Calu3 (cell line): ENCODE data around the gene PLXNB2. TPM values are rescaled to one million over a fixed set of nuclear protein-coding genes. Genes with fewer than 3 reads are reported as not detected.

Experiments
- BruUV-seq: library from RNA; stranded (reverse); fragments of 400-500 nt; replicated peaks from 2 replicates; lab custom pipeline; 2021; lab: Mats Ljungman, UMichigan
- CTCF ChIA-PET: fragments of 300-600 bp; sonication (Branson Sonifier 250); formaldehyde crosslinking; loops from one replicate; lab custom pipeline; 2022; ENCODE audit warnings: antibody characterized with exemption; lab: Charles Lee
- DNase-seq: peaks from one replicate; pipeline ENCODE4 v3.0.0; 2022
- H3K27ac Mint-ChIP-seq: one replicate; pipeline ENCODE4 v1.8.0; 2022; ENCODE audit warnings: mixed read lengths; ENCODE audit not compliant: unreplicated experiment
- H3K27me3 Mint-ChIP-seq: one replicate; pipeline ENCODE4 v1.8.0; 2022; ENCODE audit warnings: mixed read lengths; ENCODE audit not compliant: unreplicated experiment
- H3K36me3 Mint-ChIP-seq: one replicate; pipeline ENCODE4 v1.8.0; 2022; ENCODE audit warnings: mild to moderate bottlenecking, moderate library complexity, mixed read lengths; ENCODE audit not compliant: insufficient read depth, unreplicated experiment
- H3K4me1 Mint-ChIP-seq: one replicate; pipeline ENCODE4 v1.8.0; 2022; ENCODE audit warnings: mild to moderate bottlenecking, low read depth, mixed read lengths; ENCODE audit not compliant: unreplicated experiment
- H3K4me3 Mint-ChIP-seq: one replicate; pipeline ENCODE4 v1.8.0; 2022; ENCODE audit warnings: mild to moderate bottlenecking, low read depth, moderate library complexity, mixed read lengths; ENCODE audit not compliant: unreplicated experiment
- H3K9me3 Mint-ChIP-seq: one replicate; pipeline ENCODE4 v1.8.0; 2022; ENCODE audit warnings: low read depth, mixed read lengths; ENCODE audit not compliant: unreplicated experiment
- CTCF ChIP-seq: fragments of 200-600 bp; IDR thresholded peaks from one replicate; pipeline ENCODE4 v1.8.0; 2022; ENCODE audit warnings: antibody characterized with exemption; ENCODE audit not compliant: unreplicated experiment
- intact Hi-C: fragments of 100-400 bp; cut with micrococcal nuclease; formaldehyde crosslinking; loops from one replicate; pipeline ENCODE4 v1.10.0; 2022; ENCODE audit not compliant: unreplicated experiment
- total RNA-seq: library from RNA; stranded (reverse); gene quantifications from 2 replicates; pipeline ENCODE4 v1.2.3, GENCODE V29; 2022

PLXNB2 gene
- total RNA-seq, 1 experiment from 2014 or later, result 298 TPM

GRCh38 chr22:50347157-50347556, 39.7 kb upstream of the PLXNB2 start:
- TF ChIP-seq CTCF, result no peak
- Mint-ChIP-seq H3K9me3 (no peaks in the 10 kb centered on the region), H3K27me3 (no peaks in the 10 kb centered on the region), H3K4me3 (no peak overlapping the region), H3K4me1 (no peaks in the 10 kb centered on the region), H3K27ac (no peak overlapping the region), H3K36me3 (peaks cover 7% of the 10 kb centered on the region)
- CTCF ChIA-PET, result no interaction called here
- no peak for DNase-seq
- BruUV-seq, result no TSS peak
- intact Hi-C loops, result no loop called here

GRCh38 chr22:50346470-50346869, 39.0 kb upstream of the PLXNB2 start:
- H3K9me3 Mint-ChIP-seq, result no peaks in the 10 kb centered on the region
- BruUV-seq, result no TSS peak
- no peak for DNase-seq
- TF ChIP-seq CTCF, result no peak
- no peaks in the 10 kb centered on the region for H3K4me1 Mint-ChIP-seq
- H3K27me3 Mint-ChIP-seq, result no peaks in the 10 kb centered on the region
- intact Hi-C loops, result no loop called here
- peaks cover 8% of the 10 kb centered on the region for H3K36me3 Mint-ChIP-seq
- no peak overlapping the region for H3K4me3 Mint-ChIP-seq
- no peak overlapping the region for H3K27ac Mint-ChIP-seq
- CTCF ChIA-PET, result no interaction called here

GRCh38 chr22:50343541-50343935, 36.1 kb upstream of the PLXNB2 start:
- Mint-ChIP-seq H3K9me3 (no peaks in the 10 kb centered on the region), H3K4me1 (no peaks in the 10 kb centered on the region), H3K36me3 (peaks cover 8% of the 10 kb centered on the region), H3K27ac (no peak overlapping the region), H3K27me3 (no peaks in the 10 kb centered on the region), H3K4me3 (peak overlapping the region; percentile 56)
- CTCF ChIA-PET, result no interaction called here
- BruUV-seq, result no TSS peak
- no peak for DNase-seq
- TF ChIP-seq CTCF, result no peak
- intact Hi-C loops, result loop anchor here (2.0 kb wide), 1 partner anchor 91 kb away; no protein-coding TSS in a partner anchor

- Mint-ChIP-seq H3K27ac (no peak within 1 kb of the TSS), H3K4me1 (no peaks in the 10 kb centered on the region), H3K9me3 (no peaks in the 10 kb centered on the region), H3K27me3 (no peaks in the 10 kb centered on the region), H3K36me3 (peaks cover 8% of the 10 kb centered on the region), H3K4me3 (peak within 1 kb of the TSS; percentile 56)
- TSS peak; percentile 37 for BruUV-seq
- intact Hi-C loops, result loop anchor here (2.0 kb wide), 1 partner anchor 90 kb away; no protein-coding TSS in a partner anchor
- CTCF ChIA-PET, result interaction anchor here (1.9 kb wide), 1 partner anchor 90 kb away, joined by 7 read pairs; no protein-coding TSS in a partner anchor
- TF ChIP-seq CTCF, result no peak
- DNase-seq, result peak; percentile 90
These were observed 35.5 kb upstream of the PLXNB2 start, which contains the start of gene PPP6R2 for GRCh38 chr22:50342651-50343540. TSS of gene PPP6R2 (plus strand) at chr22:50343327. CDS start at chr22:50393909, 50,582 bp downstream.
